Measurements from ENCODE around the gene SDF2L1.
"Not testable (repeated sequence)": the region's sequence is repeated elsewhere in the genome, so short reads cannot be mapped to it uniquely, and the experiment has no call there.

The SDF2L1 gene

DNA sequence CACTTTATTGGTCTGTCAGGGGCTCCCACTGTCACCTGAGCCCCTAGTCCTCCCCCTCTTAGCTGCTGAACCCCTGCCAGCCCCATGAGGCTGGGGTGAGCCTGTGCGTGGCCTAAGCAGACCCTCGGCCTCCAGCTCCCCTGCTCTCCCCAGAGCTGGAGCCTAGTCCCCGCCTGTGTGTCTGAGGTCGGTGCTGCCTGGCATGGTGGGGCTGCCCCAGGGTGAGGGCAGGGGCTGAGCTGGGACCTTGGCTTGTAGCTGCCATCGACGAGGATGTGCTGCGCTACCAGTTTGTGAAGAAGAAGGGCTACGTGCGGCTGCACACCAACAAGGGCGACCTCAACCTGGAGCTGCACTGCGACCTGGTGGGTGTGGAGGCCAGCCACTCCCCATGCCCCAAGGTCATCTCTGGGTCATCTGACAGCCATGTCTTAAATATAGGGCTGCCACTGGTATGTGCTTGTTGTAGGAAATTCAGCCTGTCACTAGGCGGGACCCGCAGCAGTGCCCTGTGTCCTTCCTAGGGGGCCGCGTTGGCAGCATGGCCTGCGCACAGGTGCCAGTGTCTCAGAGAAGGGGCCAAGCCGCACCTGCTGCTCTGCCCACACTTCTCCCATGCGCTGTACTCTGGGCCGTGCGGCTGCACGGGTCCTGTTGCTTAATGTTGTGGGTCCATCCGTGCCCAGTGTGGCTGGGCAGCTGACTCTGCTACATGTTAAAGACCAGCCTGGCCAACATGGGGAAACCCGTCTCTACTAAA, 44.7 kb downstream of the SDF2L1 start:
- no peak for DNase-seq (ENCODE audit: low read depth in 2 of 2)

DNA sequence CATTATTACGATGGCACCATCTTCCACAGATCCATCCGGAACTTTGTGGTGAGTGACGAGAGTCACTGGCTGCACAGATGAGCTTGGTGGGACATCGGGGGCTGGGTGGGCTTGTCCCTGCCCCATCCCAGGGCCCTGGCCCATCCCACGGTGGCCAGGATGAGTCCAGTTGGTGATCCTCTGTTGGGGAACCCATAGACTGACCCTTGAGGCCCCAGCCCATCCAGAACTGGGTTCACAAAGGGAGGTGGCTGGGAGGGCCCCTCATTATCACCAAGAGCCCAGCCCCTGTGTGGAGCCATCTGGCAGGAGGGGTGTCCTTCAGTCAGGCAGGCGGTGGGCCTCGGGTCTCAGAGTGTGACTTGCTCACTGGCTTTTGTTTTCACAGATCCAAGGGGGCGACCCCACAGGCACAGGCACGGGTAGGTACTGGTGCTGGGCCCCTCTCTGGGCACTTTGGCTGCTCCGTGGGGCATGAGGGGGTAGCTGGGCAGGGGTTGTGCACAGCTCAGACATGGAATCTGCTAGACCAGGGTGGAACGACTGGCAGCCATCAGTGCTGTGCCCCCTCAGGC, 45.7 kb downstream of the SDF2L1 start:
- DNase-seq (ENCODE audit: low read depth in 2 of 2): no peak

DNA sequence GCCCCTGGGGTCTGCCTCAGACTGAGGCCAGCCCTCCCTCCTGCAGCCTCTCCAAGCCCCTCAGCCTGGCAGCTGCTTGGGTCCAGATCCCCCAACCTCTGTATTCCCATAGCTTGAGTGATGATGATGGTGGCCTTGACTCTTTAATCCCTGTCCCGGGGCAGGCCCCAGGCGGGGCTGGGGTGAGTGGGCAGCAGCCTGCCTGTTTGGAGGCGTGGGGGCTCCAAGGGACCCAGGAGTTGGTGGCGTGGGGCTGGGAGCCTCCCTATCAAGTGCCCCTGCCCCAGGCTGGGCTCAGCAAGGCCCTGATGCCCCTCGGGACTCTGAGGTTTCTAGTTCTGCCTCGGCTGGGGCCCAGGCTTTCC, 46.2 kb downstream of the SDF2L1 start:
- DNase-seq (ENCODE audit: low read depth in 2 of 2): no peak

DNA sequence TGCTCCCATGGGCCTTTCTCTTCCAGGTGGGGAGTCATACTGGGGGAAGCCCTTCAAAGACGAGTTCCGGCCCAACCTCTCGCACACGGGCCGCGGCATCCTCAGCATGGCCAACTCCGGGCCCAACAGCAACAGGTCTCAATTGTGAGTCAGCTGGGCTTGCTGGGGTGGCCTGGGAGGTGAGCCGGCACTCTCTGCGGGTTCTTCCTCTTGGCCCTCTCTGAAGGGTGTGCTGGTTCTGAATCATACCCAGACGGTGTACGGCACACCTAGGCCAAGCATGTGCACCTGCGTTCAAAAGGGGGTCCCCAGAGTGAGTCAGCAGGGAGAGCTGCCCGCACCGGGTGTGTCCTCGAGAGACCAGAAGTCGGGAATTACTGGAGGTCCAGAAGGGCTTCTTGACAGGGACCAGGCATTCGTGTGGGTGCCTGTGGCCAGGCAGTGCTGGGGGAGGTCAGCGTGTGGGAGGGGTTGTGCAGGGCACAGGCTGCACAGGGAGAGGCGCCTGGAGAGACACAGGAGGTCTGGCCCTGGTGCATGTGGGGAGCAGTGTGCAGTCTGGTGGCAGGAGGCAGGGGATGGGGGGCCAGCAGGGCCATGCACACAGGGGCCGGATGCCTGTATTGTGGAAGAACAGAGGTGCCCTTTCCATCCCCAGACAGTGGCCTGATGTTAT, 46.7 kb downstream of the SDF2L1 start:
- DNase-seq (ENCODE audit: low read depth in 2 of 2): no peak

DNA sequence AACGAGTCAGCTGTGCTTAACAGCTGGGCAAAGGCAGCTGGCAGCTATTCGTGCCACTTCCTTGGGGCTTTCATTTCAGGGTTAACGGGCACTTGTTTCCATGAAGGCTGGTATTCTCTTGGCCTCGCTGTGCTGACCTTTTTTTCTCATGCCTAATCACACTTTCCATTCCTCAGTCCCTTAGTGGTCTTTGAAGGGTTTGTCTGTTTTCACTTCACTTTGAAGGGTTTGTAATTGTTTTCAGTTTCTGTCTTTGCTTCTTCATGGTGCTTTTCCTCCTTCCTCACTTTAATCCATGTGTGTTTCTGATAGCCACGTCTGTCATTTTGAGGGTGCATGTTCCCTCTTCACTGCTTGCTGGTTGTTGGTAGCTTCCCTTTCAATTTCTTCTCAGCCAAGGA, 48.3 kb downstream of the SDF2L1 start:
- no peak for DNase-seq (ENCODE audit: low read depth in 2 of 2)

DNA sequence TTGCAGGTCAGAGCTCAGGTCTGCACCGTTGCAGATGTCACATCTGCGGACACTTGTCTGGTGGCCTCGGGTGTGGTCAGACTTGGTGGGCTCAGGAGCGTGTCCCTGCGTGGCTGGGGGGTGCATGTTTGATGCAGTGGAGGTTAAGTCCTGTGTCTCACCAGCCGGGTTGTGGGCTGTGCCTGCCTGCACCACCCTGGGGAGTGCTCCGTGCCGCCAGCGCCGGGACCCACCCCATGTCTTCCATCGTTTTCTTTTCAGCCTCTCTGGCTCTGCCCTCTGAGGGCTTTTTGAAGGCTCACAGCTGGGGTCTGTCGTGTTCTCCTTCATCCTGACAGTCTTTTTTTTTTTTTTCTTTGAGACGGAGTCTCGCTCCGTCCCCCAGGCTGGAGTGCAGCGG, 49.7 kb downstream of the SDF2L1 start:
- DNase-seq (ENCODE audit: low read depth in 2 of 2): no peak

DNA sequence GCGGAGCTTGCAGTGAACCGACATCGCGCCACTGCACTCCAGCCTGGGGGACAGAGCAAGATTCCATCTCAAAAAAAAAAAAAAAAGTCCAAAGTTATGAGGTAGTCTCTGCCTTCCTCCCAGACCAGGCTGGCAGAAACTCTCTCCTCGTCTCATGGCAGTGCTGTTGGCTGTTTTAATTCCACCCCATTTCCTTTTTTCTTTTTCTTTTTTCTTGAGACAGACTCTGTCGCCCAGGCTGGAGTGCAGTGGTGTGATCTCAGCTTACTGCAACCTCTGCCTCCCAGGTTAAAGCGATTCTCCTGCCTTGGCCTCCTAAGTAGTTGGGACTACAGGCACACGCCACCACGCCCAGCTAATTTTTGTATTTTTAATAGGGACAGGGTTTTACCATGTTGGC, 50.8 kb downstream of the SDF2L1 start:
- not testable (repeated sequence) for DNase-seq (ENCODE audit: low read depth in 2 of 2)

DNA sequence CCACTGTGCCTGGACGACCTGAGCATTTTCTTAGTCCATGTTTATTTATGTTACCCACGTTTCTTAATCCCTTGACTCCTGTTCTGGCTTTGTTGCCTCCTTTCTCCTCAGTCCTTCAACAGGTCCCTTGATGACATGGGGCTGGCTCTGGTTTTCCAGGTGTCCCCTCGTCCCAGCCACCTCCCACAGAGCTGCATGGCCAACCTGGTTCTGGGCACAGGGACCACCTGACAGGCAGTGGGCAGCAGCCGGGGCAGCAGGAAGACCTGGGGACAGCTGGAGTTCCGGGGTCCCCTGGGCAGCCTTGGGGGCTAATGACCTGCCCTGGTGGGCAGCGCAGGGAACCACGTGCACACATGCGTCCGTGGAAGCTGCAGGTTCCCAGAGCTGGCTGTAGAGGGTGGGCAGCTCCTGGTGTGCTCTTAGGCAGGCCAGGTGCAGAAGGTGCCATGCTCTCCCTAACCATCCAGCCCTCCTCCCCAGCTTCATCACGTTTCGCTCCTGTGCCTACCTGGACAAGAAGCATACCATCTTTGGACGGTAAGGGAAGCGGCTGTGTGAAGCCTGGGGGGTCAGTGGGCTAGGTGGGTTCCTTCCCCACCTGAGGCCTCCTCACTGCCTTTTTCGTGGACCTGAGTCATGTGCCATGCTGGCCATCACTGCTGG, 51.4 kb downstream of the SDF2L1 start:
- no peak for DNase-seq (ENCODE audit: low read depth in 2 of 2)
